GM19023 (cell line): Measurements from ENCODE around the gene DAPP1.
A peak's percentile ranks its signal among the peaks of the same experiment; 100 is the strongest.
"Not testable (repeated sequence)": the region's sequence is repeated elsewhere in the genome, so short reads cannot be mapped to it uniquely, and the experiment has no call there.

ENCODE experiments used
- ATAC-seq: cut with Tn5 transposase; IDR thresholded peaks from one replicate; pipeline ENCODE4 v1.9.1; 2021; ENCODE audit warnings: mild to moderate bottlenecking, moderate library complexity; ENCODE audit not compliant: unreplicated experiment

Gene DAPP1, protein sequence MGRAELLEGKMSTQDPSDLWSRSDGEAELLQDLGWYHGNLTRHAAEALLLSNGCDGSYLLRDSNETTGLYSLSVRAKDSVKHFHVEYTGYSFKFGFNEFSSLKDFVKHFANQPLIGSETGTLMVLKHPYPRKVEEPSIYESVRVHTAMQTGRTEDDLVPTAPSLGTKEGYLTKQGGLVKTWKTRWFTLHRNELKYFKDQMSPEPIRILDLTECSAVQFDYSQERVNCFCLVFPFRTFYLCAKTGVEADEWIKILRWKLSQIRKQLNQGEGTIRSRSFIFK

DNA sequence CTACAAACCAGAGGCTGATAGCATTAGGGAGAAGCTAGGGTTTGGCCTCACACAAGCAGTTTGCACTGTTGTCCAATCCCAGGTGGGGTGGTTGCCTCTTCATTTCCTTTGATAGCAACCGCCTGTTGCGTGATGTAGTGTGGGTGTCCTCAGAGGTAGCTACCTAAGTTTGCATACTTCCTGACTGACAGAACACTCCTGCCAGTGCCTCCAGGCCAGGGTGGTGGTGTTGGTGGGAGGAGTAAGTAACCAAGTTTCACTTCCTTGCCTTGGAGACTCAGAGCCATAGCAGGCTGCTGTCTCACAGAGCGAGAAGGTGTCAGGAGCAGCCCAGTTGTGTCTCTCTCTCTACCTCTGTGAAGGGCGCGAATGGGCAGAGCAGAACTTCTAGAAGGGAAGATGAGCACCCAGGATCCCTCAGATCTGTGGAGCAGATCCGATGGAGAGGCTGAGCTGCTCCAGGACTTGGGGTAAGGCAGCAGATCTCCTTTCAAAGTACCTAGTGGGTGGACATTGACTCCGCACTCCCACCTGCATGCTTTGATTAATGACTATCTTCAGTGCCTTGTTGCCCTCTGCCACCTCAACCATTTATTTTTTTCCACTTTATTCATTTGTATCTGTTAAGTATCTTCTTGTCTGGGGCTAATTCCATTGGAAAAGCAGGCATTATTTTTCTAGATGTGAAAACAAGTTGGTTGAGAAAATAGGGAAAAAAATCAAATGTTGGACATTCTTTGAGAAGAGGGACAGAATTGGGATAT lies at the start of gene DAPP1:
DAPP1 (plus strand) TSS at position 283 of the 764 bp plus-strand sequence; CDS start at position 370, 87 bp downstream.
- ATAC-seq, result peak; percentile 97

- ATAC-seq, result not testable (repeated sequence)
Observed at GRCh38 chr4:99770842-99771241, 45.8 kb upstream of the DAPP1 start.

- no peak for ATAC-seq
Observed at GRCh38 chr4:99783940-99784339, 32.7 kb upstream of the DAPP1 start.

DNA sequence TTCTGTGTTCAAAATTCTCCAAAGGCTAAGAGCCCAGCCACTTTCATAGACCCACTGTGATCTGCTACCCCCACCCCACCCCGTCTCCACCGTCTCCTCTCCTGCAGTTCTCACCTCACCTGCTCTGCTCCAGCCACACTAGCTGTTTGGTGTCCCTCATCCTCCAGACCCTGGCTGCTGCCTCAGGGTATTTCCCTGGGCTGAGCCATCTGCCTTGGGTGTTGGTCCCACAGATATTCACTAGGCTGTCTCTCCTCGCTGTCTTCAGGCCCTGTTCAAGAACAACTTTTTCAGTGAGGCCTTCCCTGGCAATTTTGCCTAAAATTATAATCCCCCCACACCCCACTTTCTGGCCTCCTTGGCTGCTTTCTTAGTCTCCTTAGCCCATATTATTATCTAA lies 31.8 kb upstream of the DAPP1 start:
- no peak for ATAC-seq

DNA sequence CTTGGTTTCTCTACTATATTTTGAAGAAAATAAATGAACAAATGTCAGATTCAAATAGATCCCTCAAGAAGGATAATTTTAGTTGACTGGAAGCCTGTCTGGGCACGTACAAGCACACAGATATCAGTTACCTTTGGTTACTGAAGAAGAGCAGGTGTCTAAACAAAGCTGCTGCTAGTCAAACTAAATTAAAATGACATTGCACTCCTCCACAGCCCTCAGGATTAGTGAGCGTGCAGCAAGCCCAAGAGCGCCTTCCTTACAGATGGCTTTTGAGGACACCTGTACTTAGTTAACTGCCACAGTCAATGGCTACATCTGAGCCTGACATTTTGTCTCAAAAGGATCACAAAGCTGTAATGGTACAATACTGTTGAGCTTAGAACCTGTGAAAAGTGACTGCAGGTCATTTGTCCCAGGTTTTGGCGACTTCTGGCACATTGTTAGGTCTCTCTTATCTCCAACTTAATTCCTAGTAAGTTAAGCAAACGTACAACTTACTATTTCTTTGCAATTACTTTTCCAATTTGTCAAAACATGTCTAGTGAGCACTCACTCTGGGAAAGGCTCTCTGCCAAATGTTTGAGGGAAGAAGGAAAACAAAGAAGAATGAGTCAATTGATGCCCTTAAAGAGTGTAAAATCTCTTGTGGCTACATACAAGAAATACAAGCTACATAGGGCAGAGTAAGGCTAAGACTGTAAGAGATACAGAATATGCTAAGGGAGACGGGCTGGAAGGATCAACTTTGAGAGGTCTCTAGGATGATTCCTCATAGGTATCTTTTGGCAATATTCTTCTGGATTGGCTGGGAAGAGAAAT lies 25.6 kb upstream of the DAPP1 start:
- no peak for ATAC-seq

- no peak for ATAC-seq
Observed at GRCh38 chr4:99800332-99801004, 16.2 kb upstream of the DAPP1 start.

DNA sequence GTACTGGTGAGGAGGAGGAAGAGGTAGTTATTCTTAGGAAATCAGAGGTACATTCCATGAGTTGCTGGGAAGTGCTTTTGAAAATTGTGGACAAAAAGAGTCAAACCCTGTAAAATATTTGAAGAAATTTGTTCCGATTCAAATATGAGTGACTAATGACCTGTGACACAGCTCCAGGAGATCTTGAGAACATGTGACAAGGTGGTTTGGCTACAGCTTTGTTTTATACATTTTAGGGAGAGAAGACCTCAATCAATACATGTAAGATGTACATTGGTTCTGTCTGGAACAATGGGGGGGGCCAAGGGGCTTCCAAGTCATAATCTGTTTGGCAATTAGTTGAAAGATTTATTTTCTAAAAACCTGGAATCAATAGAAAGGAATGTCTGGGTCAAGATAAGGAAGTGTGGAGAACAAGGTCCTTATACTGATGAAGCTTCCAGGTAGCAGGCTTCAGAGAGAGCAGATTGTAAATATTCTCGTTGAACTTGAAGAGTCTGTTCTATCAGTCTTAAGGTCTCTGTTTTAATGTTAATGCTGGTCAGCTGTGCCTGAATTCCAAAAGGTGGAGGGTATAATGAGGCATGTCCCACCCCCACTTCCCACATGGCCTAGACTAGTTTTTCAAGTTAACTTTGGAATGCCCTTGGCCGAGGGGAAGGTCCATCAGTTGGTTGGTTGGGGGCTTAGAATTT lies 15.5 kb upstream of the DAPP1 start:
- no peak for ATAC-seq

DNA sequence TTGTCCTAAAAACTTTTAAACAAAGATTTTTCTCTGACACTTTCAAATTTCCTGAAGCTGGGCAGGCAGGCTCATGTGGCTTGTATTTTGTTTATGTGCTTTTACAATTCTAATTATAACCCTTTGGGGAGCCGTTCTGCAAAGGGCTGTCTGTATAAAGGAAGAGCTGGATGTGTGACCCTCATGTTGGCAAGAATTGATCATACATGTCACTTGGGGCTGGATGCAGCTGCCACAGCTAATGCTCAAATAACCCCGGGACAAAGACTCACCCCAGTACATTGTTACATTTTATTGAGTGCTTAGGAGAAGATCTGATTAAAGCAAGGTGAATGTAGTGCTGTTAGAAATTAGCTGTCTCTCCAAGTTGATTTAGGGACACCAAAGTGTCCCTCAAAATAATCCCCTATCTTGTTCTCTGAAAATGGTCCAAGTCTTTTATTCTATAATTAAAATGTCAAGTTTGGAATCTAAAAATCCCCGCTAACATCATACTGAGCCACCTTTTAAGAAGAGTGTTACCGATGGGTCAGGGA lies 13.0 kb upstream of the DAPP1 start:
- ATAC-seq, result no peak

- ATAC-seq, result no peak
Observed at GRCh38 chr4:99806545-99806944, 10.1 kb upstream of the DAPP1 start.

DNA sequence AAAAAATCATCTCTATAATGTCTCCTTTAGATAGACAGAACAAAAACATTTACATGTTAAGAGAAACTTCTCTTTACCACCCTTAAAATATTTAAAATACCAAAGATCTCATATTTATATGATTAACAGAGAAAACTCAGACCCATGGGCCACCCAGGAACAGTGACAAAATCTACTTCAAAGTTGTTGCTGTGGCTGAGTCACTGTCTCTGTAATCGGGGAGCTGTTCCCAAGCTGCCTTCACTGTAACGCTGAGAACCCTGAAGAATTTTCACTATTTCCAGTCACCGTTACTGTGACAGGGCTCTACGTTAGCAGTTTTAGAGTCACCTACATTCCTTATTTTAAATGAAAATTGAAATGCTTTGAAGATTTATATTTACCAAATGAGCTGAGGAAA lies 9.0 kb upstream of the DAPP1 start:
- no peak for ATAC-seq

DNA sequence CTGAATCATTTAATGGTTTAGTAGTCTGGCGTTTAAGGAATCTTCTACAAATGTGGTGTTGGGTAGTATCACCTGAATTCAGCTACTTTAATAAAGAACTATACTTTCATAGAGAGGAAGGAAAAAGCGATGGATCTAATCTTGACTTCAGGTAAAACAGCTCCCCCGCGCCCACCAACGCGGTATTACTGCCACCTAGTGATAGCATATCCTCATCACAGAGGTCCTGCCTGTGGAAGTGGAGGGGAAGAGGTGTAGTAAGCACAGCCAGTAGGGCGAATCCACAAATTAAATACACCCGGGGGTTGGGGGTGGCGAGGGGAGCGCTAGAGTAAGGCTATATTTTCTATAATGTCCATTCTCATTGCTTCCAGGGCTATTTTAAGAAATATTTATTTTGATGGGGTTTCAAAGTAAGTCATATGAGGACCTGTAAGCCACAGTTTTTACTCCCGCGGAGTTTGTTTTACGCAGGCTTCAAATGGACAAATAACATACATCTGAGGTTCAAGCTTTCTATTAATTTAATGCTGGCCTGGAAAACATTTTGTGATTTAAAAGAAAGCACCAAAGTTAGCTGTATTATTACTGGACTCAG lies 8.3 kb upstream of the DAPP1 start:
- peak; percentile 82 for ATAC-seq

DNA sequence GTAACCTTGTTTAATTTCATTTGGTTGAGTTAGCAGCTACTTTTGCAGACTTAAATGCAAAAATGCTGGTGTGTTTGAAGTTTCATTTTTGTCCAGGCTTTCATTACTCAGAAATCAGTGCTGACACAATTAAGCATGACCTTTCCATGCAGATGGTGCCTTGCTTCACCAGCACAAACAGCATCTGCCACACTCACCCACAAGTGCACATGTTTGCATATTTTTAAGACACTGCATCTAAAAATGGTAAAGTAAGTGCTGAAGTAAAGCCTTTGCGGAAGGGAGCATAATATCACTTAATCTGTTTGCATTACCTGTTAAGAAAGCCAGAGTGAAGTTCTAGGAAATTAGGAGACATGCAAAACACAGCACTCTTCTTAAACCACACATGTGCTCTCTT lies 7.3 kb upstream of the DAPP1 start:
- ATAC-seq, result no peak

- ATAC-seq, result no peak
Observed at GRCh38 chr4:99810536-99810935, 6.1 kb upstream of the DAPP1 start.

- no peak for ATAC-seq
Observed at GRCh38 chr4:99811117-99811516, 5.5 kb upstream of the DAPP1 start.

GRCh38 chr4:99811850-99812249 lies 4.8 kb upstream of the DAPP1 start:
- ATAC-seq, result no peak

DNA sequence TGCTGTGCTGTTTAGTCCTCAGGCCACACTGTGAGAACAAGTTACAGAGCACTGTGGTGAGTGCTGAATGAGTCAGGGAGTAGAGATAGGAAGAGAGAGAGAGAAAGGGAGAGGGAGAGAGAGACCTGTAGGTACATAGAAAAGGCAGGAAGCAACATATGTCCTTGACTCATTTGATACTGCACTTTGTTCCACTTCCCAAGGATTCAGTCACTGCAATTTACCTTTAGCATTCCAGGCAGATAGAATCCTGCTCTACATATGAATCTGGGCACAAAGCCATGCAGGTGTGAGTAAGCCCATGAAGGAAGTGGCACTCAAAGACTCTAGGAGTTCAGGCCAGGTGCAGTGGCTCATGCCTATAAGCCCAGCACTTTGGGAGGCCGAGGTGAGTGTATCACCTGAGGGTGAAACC lies 1.0 kb upstream of the DAPP1 start:
- no peak for ATAC-seq

GRCh38 chr4:99817309-99817890 lies 773 bp downstream of the DAPP1 start:
- ATAC-seq, result no peak

DNA sequence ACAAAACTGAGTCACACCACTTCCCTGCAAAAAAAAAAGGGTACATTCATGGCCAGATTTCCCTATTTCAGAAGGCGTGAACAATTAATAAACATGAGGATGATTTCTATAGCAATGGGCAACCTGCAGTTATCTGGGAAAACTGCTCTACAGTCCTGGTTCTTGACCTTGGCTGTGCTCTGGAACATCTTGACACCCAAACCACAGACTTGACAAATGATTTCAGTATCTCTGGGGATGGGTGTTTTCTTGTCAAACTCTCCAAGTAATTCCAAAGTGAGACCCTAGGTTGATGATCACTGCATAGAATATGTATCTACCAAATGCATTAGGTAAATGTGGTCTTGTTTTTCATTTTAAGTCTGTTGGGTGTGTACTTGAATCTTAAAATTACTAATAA lies 2.0 kb downstream of the DAPP1 start:
- ATAC-seq, result no peak

GRCh38 chr4:99821918-99822503 lies 5.4 kb downstream of the DAPP1 start:
- peak; percentile 82 for ATAC-seq
